Measurements from ENCODE around the gene NOTCH3.

The NOTCH3 gene

GRCh38 chr19:15235781-15236180, 35.0 kb upstream of the NOTCH3 start:
- DNase-seq = no peak

GRCh38 chr19:15234431-15235130, 33.8 kb upstream of the NOTCH3 start:
- peak; percentile 55 for DNase-seq

GRCh38 chr19:15231271-15231670, 30.5 kb upstream of the NOTCH3 start:
- no peak for DNase-seq

- DNase-seq = no peak
Measured at GRCh38 chr19:15227261-15227660, 26.5 kb upstream of the NOTCH3 start.

- DNase-seq = no peak
Measured at GRCh38 chr19:15225760-15226159, 25.0 kb upstream of the NOTCH3 start.

- peak; percentile 41 for DNase-seq
Measured at GRCh38 chr19:15223649-15224361, 23.0 kb upstream of the NOTCH3 start.

- DNase-seq = peak; percentile 94
Measured at GRCh38 chr19:15222738-15223648, 22.2 kb upstream of the NOTCH3 start.

GRCh38 chr19:15220833-15221232, 20.0 kb upstream of the NOTCH3 start:
- DNase-seq = no peak

- DNase-seq = no peak
Measured at GRCh38 chr19:15218501-15218900, 17.7 kb upstream of the NOTCH3 start.

- no peak for DNase-seq
Measured at GRCh38 chr19:15216363-15216762, 15.6 kb upstream of the NOTCH3 start.

- DNase-seq = no peak
Measured at GRCh38 chr19:15213715-15214381, 13.1 kb upstream of the NOTCH3 start.

- no peak for DNase-seq
Measured at GRCh38 chr19:15212711-15213110, 11.9 kb upstream of the NOTCH3 start.

- DNase-seq = no peak
Measured at GRCh38 chr19:15210323-15210781, 9.6 kb upstream of the NOTCH3 start.

- no peak for DNase-seq
Measured at GRCh38 chr19:15201374-15202023, 704 bp upstream of the NOTCH3 start.

- DNase-seq = peak; percentile 35
Measured at GRCh38 chr19:15199661-15200552, 888 bp downstream of the NOTCH3 start.

GRCh38 chr19:15198951-15199660, 1.7 kb downstream of the NOTCH3 start:
- DNase-seq = peak; percentile 2

GRCh38 chr19:15197942-15198341, 2.9 kb downstream of the NOTCH3 start:
- DNase-seq = no peak

- DNase-seq = peak; percentile 34
Measured at GRCh38 chr19:15197275-15197941, 3.4 kb downstream of the NOTCH3 start.

- DNase-seq = peak; percentile 8
Measured at GRCh38 chr19:15196360-15197005, 4.3 kb downstream of the NOTCH3 start.

Data from DMS79 (cell line).